ENCODE measurements around the gene SCP2. TPM values are rescaled to one million over a fixed set of nuclear protein-coding genes. Genes with fewer than 3 reads are reported as not detected.
A peak's percentile ranks its signal among the peaks of the same experiment; 100 is the strongest.

Gene SCP2
- total RNA-seq, 1 donor from 2014 or later: 39.1 TPM

- Histone ChIP-seq H3K4me1 (ENCODE audit: control insufficient read depth in 3 of 3, insufficient read depth in 3 of 3, low read length in 3 of 3) (peaks cover 0 to 7% (median 2%) of the 10 kb centered on the region in 3 donors), H3K27me3 (ENCODE audit: control insufficient read depth in 3 of 3, insufficient read depth in 3 of 3, low read length in 3 of 3) (no peaks in the 10 kb centered on the region)
These were observed 155.9 kb downstream of the SCP2 start for GRCh38 chr1:53082826-53083455.

GRCh38 chr1:53083636-53084588 lies 156.8 kb downstream of the SCP2 start:
- Histone ChIP-seq H3K27ac (ENCODE audit: low read depth, low read length) (no peak overlapping the region), H3K4me1 (ENCODE audit: control insufficient read depth in 3 of 3, insufficient read depth in 3 of 3, low read length in 3 of 3) (peaks cover 0 to 7% (median 2%) of the 10 kb centered on the region in 3 donors)

More at GRCh38 chr1:53082826-53083455, 155.9 kb downstream of the SCP2 start:
- H3K27ac ChIP-seq (ENCODE audit: low read depth, low read length): no peak overlapping the region
- H3K9me3 ChIP-seq (ENCODE audit: control insufficient read depth in 3 of 3, low read length in 3 of 3): no peaks in the 10 kb centered on the region
- H3K36me3 ChIP-seq (ENCODE audit: control insufficient read depth in 3 of 3, insufficient read depth in 3 of 3, low read length in 3 of 3): peaks cover 4 to 6% (median 6%) of the 10 kb centered on the region in 3 donors
- H3K9ac ChIP-seq (ENCODE audit: low read depth in 1 of 3, low read length in 3 of 3): no peak overlapping the region
- H3K4me3 ChIP-seq (ENCODE audit: low read length in 3 of 3): no peak overlapping the region

DNA sequence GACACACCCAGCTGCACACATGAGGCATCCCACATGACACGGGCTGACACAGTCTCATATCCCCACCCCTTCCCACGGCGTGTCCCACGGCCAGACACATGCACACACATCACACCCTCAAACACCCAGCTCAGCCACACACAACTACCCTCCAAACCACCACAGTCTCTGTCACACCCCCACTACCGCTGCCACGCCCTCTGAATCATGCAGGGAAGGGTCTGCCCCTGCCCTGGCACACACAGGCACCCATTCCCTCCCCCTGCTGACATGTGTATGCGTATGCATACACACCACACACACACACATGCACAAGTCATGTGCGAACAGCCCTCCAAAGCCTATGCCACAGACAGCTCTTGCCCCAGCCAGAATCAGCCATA lies 157.5 kb downstream of the SCP2 start:
- H3K27me3 ChIP-seq (ENCODE audit: control insufficient read depth in 3 of 3, insufficient read depth in 3 of 3, low read length in 3 of 3): no peaks in the 10 kb centered on the region
- H3K9ac ChIP-seq (ENCODE audit: low read depth in 1 of 3, low read length in 3 of 3): no peak overlapping the region
- peaks cover 0 to 7% (median 2%) of the 10 kb centered on the region in 3 donors for H3K4me1 ChIP-seq (ENCODE audit: control insufficient read depth in 3 of 3, insufficient read depth in 3 of 3, low read length in 3 of 3)
- no peak overlapping the region for H3K4me3 ChIP-seq (ENCODE audit: low read length in 3 of 3)
- no peaks in the 10 kb centered on the region for H3K9me3 ChIP-seq (ENCODE audit: control insufficient read depth in 3 of 3, low read length in 3 of 3)
- no peak overlapping the region for H3K27ac ChIP-seq (ENCODE audit: low read depth, low read length)
- peaks cover 4 to 6% (median 4%) of the 10 kb centered on the region in 3 donors for H3K36me3 ChIP-seq (ENCODE audit: control insufficient read depth in 3 of 3, insufficient read depth in 3 of 3, low read length in 3 of 3)

More at GRCh38 chr1:53083636-53084588, 156.8 kb downstream of the SCP2 start:
- Histone ChIP-seq H3K27me3 (ENCODE audit: control insufficient read depth in 3 of 3, insufficient read depth in 3 of 3, low read length in 3 of 3) (no peaks in the 10 kb centered on the region), H3K9ac (ENCODE audit: low read depth in 1 of 3, low read length in 3 of 3) (no peak overlapping the region), H3K4me3 (ENCODE audit: low read length in 3 of 3) (no peak overlapping the region), H3K9me3 (ENCODE audit: control insufficient read depth in 3 of 3, low read length in 3 of 3) (no peaks in the 10 kb centered on the region), H3K36me3 (ENCODE audit: control insufficient read depth in 3 of 3, insufficient read depth in 3 of 3, low read length in 3 of 3) (peaks cover 4 to 6% (median 4%) of the 10 kb centered on the region in 3 donors)

DNA sequence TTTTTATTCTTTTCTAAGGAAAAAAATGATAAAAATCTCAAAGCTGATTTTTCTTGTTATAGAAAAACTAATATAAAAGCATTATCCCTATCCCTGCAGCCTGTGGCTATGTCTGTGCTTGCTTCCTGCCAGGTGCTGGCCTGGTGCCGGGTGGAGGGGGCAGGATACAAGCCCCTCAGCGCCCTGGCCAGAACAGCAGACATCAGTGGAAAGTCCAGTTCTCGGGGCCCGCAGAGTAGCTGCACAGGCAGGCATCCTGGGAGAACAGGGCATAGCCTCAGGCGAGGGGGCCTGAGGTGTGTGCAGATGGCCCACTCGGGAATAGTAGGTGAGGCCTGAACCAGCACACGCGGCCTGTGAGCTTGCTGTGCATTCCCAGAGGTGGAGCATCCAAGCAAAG lies 158.3 kb downstream of the SCP2 start:
- no peak overlapping the region for H3K9ac ChIP-seq (ENCODE audit: low read depth in 1 of 3, low read length in 3 of 3)
- no peak overlapping the region for H3K4me3 ChIP-seq (ENCODE audit: low read length in 3 of 3)
- peaks cover 4 to 6% (median 4%) of the 10 kb centered on the region in 3 donors for H3K36me3 ChIP-seq (ENCODE audit: control insufficient read depth in 3 of 3, insufficient read depth in 3 of 3, low read length in 3 of 3)
- no peaks in the 10 kb centered on the region for H3K9me3 ChIP-seq (ENCODE audit: control insufficient read depth in 3 of 3, low read length in 3 of 3)
- no peak overlapping the region for H3K27ac ChIP-seq (ENCODE audit: low read depth, low read length)
- H3K27me3 ChIP-seq (ENCODE audit: control insufficient read depth in 3 of 3, insufficient read depth in 3 of 3, low read length in 3 of 3): no peaks in the 10 kb centered on the region
- peaks cover 0 to 7% (median 2%) of the 10 kb centered on the region in 3 donors for H3K4me1 ChIP-seq (ENCODE audit: control insufficient read depth in 3 of 3, insufficient read depth in 3 of 3, low read length in 3 of 3)

DNA sequence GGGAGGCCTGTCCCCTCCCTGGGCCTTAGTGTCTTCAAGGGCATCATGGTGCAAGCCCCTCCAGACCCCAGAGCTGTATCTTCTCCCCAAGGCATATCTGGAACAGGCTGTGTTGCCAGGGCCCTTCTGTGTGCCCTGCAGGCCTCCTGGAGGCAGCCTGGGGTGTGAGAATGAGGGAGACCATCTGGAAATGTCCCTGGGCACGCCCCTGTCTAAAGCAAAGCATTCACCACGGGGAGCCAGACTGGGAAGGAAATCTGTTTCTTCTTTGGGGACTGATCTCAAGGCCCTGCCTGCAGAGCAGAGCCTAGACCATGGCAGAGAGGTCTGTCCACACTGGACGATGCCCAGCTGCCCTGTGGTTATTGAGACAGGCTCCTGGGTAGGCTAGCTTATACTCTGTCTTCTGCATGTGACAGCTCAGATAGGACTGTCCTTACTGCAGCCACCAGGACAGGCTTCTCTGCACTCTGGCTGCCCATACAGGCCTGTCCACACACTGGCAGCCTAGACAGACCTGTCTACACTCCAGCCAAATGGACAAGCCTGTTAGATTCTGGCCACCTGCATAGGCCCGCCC lies 159.5 kb downstream of the SCP2 start:
- no peak overlapping the region for H3K27ac ChIP-seq (ENCODE audit: low read depth, low read length)
- no peaks in the 10 kb centered on the region for H3K9me3 ChIP-seq (ENCODE audit: control insufficient read depth in 3 of 3, low read length in 3 of 3)
- no peak overlapping the region for H3K4me3 ChIP-seq (ENCODE audit: low read length in 3 of 3)
- peaks cover 4 to 5% (median 4%) of the 10 kb centered on the region in 3 donors for H3K36me3 ChIP-seq (ENCODE audit: control insufficient read depth in 3 of 3, insufficient read depth in 3 of 3, low read length in 3 of 3)
- H3K4me1 ChIP-seq (ENCODE audit: control insufficient read depth in 3 of 3, insufficient read depth in 3 of 3, low read length in 3 of 3): peaks cover 0 to 9% (median 7%) of the 10 kb centered on the region in 3 donors
- H3K27me3 ChIP-seq (ENCODE audit: control insufficient read depth in 3 of 3, insufficient read depth in 3 of 3, low read length in 3 of 3): peaks cover 0 to 3% (median 0%) of the 10 kb centered on the region in 3 donors
- H3K9ac ChIP-seq (ENCODE audit: low read depth in 1 of 3, low read length in 3 of 3): no peak overlapping the region

DNA sequence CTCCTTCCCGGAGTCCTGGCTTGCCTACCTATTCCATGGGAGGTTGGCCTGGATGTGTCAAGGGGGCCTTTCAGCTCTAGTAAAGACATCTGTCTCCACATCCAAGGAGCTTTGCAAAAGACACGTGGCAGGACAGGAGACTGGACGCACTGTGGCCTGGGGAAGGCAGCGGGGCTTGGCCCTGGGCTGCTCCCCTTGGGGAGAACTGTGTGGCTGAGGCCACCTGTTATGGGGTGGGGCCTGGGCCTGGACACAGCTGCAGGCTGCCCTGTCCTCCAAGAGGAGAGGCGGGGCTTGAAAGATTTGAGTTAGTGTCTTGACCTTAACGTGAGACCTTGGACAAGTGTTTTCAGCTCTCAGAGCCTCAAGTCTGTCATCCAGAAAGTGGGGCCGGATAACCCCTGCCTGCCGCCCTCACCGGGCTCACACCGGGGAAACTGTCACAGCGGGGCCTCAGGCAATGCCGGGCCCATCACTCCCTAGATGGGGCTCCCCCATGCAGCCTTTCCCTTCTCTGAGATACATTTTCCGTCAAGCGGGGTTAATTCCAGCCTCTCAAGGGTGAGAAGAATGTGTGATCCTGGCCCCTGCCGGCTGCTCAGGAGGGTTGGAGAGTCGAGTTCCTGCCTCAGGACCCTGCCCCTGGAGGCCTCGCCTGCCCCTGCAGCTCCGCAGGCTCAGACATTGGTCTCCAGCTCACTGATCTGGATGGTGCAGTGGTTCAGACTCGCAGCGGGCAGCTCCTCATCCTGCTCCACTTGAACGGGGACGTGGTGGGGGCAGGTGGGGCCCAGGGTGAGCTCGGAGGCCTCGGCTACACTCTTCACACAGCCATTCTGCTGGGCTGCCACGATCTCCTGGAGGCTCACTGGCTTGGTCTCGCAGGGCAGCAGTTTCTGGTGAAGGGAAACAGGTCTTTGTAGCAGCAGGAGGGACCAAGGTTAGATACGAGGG lies 160.5 kb downstream of the SCP2 start:
- Histone ChIP-seq H3K27me3 (ENCODE audit: control insufficient read depth in 3 of 3, insufficient read depth in 3 of 3, low read length in 3 of 3) (peaks cover 0 to 4% (median 0%) of the 10 kb centered on the region in 3 donors), H3K27ac (ENCODE audit: low read depth, low read length) (no peak overlapping the region), H3K4me3 (ENCODE audit: low read length in 3 of 3) (no peak overlapping the region), H3K9ac (ENCODE audit: low read depth in 1 of 3, low read length in 3 of 3) (peak overlapping the region in 1 of 3 donors; percentile 8), H3K4me1 (ENCODE audit: control insufficient read depth in 3 of 3, insufficient read depth in 3 of 3, low read length in 3 of 3) (peaks cover 0 to 10% (median 9%) of the 10 kb centered on the region in 3 donors), H3K9me3 (ENCODE audit: control insufficient read depth in 3 of 3, low read length in 3 of 3) (no peaks in the 10 kb centered on the region), H3K36me3 (ENCODE audit: control insufficient read depth in 3 of 3, insufficient read depth in 3 of 3, low read length in 3 of 3) (peaks cover under 1 to 2% (median 2%) of the 10 kb centered on the region in 3 donors)

GRCh38 chr1:53088616-53089300 lies 161.7 kb downstream of the SCP2 start:
- Histone ChIP-seq H3K27ac (ENCODE audit: low read depth, low read length) (no peak overlapping the region), H3K4me3 (ENCODE audit: low read length in 3 of 3) (peak overlapping the region in 2 of 3 donors; percentile 35 to 38), H3K4me1 (ENCODE audit: control insufficient read depth in 3 of 3, insufficient read depth in 3 of 3, low read length in 3 of 3) (peaks cover 0 to 10% (median 2%) of the 10 kb centered on the region in 3 donors), H3K27me3 (ENCODE audit: control insufficient read depth in 3 of 3, insufficient read depth in 3 of 3, low read length in 3 of 3) (peaks cover 0 to 4% (median 0%) of the 10 kb centered on the region in 3 donors), H3K9ac (ENCODE audit: low read depth in 1 of 3, low read length in 3 of 3) (peak overlapping the region in 1 of 3 donors; percentile 45), H3K36me3 (ENCODE audit: control insufficient read depth in 3 of 3, insufficient read depth in 3 of 3, low read length in 3 of 3) (no peaks in the 10 kb centered on the region), H3K9me3 (ENCODE audit: control insufficient read depth in 3 of 3, low read length in 3 of 3) (no peaks in the 10 kb centered on the region)

GRCh38 chr1:53089478-53090226 lies 162.6 kb downstream of the SCP2 start:
- peaks cover 0 to 10% (median 6%) of the 10 kb centered on the region in 3 donors for H3K4me1 ChIP-seq (ENCODE audit: control insufficient read depth in 3 of 3, insufficient read depth in 3 of 3, low read length in 3 of 3)
- no peaks in the 10 kb centered on the region for H3K36me3 ChIP-seq (ENCODE audit: control insufficient read depth in 3 of 3, insufficient read depth in 3 of 3, low read length in 3 of 3)
- H3K9me3 ChIP-seq (ENCODE audit: control insufficient read depth in 3 of 3, low read length in 3 of 3): no peaks in the 10 kb centered on the region
- H3K27me3 ChIP-seq (ENCODE audit: control insufficient read depth in 3 of 3, insufficient read depth in 3 of 3, low read length in 3 of 3): peaks cover 0 to 4% (median under 1%) of the 10 kb centered on the region in 3 donors
- no peak overlapping the region for H3K27ac ChIP-seq (ENCODE audit: low read depth, low read length)
- peak overlapping the region in 1 of 3 donors; percentile 62 for H3K9ac ChIP-seq (ENCODE audit: low read depth in 1 of 3, low read length in 3 of 3)
- peak overlapping the region; percentile 19 to 41 (median 38) for H3K4me3 ChIP-seq (ENCODE audit: low read length in 3 of 3)
